GM21825 (cell line): ENCODE measurements around the gene PRRT1.
"Not testable (repeated sequence)": the region's sequence is repeated elsewhere in the genome, so short reads cannot be mapped to it uniquely, and the experiment has no call there.

ENCODE experiments used
- ATAC-seq: cut with Tn5 transposase; IDR thresholded peaks from one replicate; pipeline ENCODE4 v1.9.1; 2021; ENCODE audit warnings: mild to moderate bottlenecking, moderate library complexity; ENCODE audit not compliant: unreplicated experiment

The PRRT1 gene

DNA sequence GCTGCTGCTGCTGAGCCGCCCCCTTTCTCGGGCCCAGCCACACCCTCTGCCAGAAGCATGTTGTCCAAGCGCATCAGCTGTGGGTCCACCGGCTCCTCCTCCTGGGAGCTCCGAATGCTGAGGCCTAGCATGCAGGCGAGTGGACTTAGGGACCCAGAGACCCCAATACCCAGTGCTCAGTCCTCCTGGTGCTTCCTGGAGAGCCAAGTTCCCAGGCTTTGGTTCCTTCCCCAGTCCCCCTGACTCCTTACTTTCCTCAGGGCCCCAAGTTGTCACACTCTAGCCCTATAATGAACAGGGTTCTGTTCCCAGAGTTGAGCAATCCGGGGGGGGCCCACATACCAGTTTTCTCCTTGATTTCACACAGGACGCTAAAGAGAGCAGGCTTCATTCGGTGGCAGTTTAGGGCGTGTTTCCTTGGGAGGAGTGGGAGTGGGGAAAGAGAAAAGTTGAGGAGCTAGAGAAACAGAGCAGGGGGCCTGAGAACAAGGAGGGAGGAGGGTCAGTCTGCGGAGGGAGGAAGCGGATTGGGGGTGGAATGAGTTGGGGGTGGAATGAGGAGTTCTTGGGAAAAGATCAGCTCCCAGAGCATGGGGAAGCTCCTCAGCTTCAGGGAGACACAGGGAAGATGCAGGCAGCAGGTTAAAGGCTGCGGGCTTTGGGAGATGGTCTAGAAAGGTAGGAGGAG is 36.8 kb upstream of the PRRT1 start:
- ATAC-seq: no peak

GRCh38 chr6:32187725-32188380 is 36.1 kb upstream of the PRRT1 start:
- not testable (repeated sequence) for ATAC-seq

- ATAC-seq: no peak
These were observed 35.4 kb upstream of the PRRT1 start for GRCh38 chr6:32187009-32187709.

- not testable (repeated sequence) for ATAC-seq
These were observed 34.6 kb upstream of the PRRT1 start for GRCh38 chr6:32186151-32186840.

DNA sequence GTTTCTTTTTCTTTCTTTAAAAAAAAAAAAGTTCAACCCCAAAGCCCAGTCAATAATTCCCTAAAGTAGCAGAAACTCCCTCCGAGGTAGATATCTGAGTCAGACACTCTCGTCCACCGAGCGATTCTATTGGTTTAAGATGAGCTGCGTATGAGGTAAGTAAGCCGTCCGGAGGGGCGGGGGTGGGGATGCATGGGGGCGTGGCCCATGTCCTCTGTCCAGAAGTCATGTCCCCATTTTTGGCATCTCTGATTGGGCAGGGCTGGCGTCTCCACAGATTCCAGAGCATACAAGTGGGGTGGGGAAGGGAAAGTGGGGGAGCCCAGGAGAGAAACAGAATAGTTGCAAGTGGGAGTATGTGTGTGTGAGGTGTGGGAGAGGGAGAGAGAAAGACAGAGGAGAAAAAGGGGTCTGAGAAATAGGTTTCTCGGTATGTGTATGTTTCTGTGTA is 34.0 kb upstream of the PRRT1 start:
- ATAC-seq: not testable (repeated sequence)

DNA sequence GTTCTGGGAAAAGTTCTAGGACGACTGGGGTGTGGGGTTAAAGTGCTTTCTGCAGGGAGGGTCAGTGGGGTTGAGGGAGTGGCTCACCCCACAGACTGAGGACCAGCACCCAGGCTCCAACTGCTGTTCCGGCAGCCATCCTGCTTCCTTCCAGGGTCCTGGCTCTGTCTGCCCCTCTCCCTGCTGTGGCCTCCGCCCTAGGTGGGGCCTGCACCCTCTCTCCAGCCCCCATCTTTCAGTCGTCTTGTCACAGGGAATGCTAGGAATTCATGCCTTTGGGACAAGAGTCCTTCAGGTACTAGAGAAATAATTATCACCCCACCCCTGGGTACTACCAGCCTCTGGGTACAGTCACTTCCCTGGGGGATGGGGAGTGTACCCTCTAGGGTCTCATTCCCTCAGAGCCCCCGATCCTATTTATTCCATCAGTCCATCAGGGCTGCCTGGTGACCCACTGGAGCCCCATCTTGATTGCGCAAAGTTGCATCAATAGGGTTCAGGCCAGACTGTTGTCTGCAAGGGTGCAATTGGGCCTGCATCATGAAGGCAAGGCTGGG is 32.4 kb upstream of the PRRT1 start, which contains the start of gene AGER:
TSS of gene AGER (minus strand) at position 170 of the 557 bp plus-strand sequence. CDS start at position 139, 31 bp downstream.
- no peak for ATAC-seq

- no peak for ATAC-seq
These were observed 31.8 kb upstream of the PRRT1 start for GRCh38 chr6:32183483-32184083.

GRCh38 chr6:32183030-32183429 is 31.3 kb upstream of the PRRT1 start:
- ATAC-seq: no peak

GRCh38 chr6:32182555-32182981 is 30.8 kb upstream of the PRRT1 start:
- ATAC-seq: no peak

GRCh38 chr6:32181915-32182529 is 30.3 kb upstream of the PRRT1 start:
- no peak for ATAC-seq

- ATAC-seq: no peak
These were observed 29.5 kb upstream of the PRRT1 start for GRCh38 chr6:32181148-32181702.

DNA sequence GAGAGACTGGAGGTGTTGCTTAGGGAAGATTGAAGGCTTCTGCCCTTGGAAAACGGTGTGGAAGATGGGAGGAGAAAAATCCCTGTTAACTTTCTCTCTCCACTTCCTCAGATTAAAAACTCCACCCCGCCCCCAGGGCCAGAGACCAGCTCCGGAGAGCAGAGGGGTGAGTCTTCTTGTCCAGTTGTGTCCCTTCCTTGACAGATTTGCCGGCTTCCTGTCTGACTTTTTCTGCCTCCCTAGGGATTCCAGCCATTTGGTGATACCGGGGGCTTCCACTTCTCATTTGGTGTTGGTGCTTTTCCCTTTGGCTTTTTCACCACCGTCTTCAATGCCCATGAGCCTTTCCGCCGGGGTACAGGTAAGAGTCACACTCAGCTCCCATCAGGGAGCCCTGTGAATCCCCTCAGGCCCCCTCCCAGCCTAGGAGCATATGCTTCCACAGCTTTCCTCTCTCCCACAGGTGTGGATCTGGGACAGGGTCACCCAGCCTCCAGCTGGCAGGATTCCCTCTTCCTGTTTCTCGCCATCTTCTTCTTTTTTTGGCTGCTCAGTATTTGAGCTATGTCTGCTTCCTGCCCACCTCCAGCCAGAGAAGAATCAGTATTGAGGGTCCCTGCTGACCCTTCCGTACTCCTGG is 28.1 kb upstream of the PRRT1 start:
- ATAC-seq: no peak

DNA sequence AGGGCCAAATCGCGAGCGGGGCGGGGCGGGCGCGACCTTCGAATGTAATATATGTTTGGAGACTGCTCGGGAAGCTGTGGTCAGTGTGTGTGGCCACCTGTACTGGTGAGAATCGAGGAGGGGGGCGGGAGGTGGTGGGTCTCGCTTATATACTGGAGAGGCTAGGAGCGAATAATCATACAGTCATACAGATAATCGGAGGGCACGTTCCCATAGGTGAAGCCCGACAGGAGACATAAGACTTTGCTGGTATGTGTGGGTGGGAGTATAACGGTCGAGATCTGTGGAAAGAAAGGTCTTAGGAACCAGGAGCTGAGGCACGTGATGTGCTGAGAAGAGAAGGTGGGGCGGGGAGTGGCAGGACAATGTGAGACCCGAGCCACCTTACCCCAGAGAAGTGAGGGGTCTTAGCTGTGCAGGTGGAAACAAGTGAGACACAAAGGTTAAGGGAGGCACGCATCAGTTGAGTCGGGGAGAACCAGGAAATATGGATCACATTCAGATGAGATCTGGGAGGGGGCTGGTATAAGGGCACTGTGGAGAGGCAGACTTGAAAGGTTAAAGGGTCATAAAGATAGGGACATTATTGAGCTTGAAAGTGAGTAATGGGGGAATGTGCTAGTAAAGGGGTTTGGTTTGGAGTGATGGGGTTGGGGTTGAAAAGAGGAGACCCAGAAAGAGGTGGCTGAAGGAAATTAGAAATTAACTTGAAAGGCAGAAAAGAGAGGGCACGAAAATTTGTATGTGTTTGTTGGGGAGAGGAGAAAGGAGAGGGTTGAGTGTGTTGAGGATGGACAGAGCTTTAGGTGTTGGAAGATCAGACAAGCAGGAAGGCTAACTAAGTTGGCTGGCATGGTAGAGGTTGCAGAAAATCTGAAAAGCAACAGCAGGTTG is 27.1 kb upstream of the PRRT1 start:
- no peak for ATAC-seq

GRCh38 chr6:32177788-32178546 is 26.2 kb upstream of the PRRT1 start, which contains the start of gene RNF5:
RNF5 (plus strand) TSS chr6:32178405; CDS start chr6:32178512, 107 bp downstream.
- peak; percentile 80 for ATAC-seq

GRCh38 chr6:32177183-32177787 is 25.5 kb upstream of the PRRT1 start:
- peak; percentile 0 for ATAC-seq

DNA sequence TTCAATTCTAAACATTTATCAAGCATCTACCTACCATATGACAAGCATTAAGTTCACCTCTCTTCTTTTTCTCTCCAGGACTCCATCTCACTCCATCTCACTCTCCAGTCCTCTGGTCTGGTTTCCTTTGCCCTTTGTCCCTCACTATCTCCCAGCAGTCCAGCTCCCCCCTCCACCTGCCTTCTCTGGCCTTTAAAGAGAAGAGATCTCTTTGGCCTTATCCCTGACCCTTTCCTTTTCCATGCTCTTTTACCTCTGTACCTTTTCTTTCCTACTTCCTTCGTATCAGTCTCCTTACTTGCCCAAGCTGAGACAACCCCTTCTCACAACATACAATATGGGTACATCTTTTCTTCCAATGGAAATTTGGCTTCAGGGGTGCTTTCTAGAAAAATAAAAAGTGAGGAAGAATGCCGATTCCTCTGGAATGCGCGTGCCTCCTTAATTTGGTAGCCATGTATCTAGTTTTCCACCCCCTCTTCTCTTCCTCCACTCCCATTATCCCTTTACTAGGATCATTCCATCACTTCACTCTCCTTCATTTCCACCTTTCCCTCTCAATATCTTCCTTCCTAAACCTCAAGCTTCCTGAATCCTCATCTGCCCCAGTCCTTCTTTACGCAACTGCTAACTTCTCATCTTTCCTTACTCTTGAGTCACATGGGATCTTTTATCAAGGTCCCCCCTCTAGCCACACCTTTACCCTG is 24.9 kb upstream of the PRRT1 start:
- ATAC-seq: no peak
